ENCODE results near the gene CADPS2.
"Not testable (repeated sequence)": the region's sequence is repeated elsewhere in the genome, so short reads cannot be mapped to it uniquely, and the experiment has no call there.

CADPS2 gene

DNA sequence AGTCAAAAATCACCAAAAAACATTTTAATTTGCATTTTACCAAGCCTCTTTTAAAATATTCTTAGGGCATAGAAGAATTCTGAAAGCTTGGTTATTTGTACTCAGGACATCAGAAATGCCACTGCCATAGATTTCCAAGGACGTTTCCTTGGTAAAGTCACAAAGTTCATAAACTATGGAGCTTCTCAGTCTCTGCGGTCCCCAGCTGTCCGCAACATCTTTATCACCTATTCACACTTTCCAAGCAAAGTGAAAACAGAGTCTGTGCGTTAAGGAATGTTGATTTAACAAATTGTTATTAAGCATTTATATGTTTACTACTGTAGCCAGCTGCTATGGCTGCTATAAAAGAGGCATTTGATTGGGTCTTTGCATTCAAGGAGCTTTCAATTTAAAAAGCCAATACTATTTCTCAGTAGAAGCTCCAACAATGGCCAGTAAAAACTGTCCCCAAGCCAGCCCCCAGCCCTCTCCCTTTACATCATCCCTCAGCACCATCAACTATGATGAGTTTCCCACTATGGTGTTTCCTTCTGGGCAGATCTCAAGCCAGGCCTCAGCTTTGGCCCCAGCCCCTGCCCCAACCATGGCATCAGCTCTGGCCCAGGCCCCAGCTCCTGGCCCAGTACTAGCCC is 36.8 kb downstream of the CADPS2 start:
- DNase-seq = no peak

DNA sequence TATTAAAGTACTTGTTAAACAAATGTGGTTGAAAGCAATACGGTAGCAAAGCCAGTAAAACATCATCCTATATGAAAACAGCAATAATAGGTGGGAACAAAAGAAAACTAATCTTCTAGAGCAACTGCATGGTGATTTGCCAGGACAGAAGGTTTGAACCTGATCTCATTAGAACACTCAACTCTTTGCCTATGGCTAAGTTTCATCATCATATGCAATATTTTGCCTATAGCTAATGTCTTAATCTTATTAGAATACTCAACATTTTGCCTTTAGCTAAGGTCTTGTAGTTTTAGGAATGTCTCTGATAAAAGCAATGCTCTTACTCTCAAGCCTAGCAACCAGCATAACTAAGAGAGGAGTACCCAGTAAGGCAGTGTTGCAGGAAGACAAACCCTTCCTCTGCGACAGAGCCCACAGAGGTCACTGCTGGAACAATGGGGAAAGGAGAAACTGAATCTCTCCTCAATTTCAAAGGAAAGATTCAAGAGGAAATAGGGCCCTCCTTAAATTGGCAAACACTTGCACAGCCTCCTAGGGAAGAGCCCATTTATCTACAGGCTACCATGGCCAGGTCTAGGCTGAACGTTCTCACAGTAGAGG is 38.3 kb downstream of the CADPS2 start:
- DNase-seq = no peak

GRCh38 chr7:122846591-122846990 is 39.7 kb downstream of the CADPS2 start:
- peak; percentile 76 for DNase-seq

GRCh38 chr7:122845286-122845685 is 41.0 kb downstream of the CADPS2 start:
- DNase-seq = no peak

DNA sequence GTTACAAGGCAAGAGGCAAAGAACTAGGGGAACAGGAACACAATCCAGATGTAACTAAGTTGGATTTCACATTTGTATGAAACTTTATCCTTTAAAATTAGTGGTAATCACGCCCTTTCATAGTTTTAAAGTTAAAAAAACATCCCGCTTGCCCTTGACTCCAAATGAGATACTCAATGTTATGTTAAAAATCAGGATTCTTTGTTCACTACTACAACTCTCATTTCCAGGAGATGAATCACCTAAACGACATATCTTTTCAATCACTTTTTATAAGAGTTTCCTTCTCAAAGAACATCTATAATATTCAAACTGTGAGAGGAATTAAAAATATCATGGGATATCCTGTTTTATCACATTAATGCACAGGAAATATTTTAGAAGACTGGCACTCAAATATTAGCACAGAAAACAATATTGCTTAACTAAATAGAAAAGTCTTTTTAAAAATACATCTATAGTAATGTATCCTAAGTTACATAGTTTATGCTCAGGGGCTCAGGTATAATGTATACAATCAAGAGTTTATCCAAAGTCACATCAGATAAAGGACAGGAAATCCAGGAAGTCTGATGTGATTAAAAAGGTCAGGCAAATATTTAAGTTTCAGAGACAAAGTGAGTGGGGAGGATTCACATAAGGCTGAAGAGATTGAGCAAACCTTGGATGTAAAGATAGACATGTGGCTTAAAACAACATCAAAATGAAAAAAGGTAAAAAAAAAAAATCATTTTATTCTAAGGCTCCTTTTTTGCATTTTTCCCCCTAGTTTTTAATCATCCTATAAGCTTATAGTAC is 41.9 kb downstream of the CADPS2 start:
- DNase-seq = no peak

- no peak for DNase-seq
Measured at GRCh38 chr7:122842971-122843370, 43.3 kb downstream of the CADPS2 start.

DNA sequence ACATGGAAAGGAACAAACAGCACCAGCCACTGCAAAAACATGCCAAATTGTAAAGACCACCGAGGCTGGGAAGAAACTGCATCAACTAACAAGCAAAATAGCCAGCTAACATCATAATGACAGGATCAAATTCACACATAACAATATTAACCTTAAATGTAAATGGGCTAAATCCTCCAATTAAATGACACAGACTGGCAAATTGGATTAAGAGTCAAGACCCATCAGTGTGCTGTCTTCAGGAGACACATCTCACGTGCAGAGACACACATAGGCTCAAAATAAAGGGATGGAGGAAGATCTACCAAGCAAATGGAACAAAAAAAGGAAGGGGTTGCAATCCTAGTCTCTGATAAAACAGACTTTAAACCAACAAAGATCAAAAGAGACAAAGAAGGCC is 50.0 kb downstream of the CADPS2 start:
- DNase-seq = not testable (repeated sequence)

DNA sequence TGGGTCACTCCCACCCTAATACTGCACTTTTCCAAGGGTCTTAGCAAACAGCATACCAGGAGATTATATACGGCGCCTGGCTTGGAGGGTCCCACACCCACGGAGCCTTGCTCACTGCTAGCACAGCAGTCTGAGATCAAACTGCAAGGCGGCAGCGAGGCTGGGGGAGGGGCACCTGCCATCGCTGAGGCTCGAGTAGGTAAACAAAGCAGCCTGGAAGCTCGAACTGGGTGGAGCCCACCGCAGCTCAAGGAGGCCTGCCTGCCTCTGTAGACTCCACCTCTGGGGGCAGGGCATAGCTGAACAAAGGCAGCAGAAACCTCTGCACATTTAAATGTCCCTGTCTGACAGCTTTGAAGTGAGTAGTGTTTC is 51.7 kb downstream of the CADPS2 start:
- DNase-seq = not testable (repeated sequence)

DNA sequence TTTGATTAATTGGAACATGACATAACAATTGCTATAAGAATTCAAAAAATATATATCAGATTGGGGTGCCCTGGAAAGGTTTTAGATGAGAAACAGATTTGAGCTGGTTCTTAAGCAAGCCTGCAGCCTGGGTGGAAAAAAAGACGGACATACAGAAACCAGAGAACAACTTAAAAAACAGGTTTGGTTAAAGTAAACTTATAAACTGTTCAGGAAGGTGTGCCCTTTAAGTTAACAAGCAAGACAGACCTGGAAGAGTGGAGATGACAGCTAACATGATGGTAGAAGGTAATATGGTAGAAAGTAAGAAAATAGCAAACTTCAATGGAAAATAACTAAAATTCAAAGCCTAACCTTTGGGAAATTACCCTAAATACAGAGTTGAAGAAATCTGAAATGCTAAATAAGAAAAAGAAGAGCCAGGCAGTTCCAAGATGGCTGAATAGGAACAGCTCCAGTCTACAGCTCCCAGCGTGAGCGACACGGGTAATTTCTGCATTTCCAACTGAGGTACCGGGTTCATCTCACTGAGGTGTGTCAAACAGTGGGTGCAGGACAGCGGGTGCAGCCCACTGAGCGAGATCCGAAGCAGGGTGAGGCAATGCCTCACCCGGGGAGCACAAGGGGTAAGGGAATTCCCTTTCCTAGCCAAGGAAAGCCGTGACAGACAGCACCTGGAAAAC is 52.2 kb downstream of the CADPS2 start:
- no peak for DNase-seq

DNA sequence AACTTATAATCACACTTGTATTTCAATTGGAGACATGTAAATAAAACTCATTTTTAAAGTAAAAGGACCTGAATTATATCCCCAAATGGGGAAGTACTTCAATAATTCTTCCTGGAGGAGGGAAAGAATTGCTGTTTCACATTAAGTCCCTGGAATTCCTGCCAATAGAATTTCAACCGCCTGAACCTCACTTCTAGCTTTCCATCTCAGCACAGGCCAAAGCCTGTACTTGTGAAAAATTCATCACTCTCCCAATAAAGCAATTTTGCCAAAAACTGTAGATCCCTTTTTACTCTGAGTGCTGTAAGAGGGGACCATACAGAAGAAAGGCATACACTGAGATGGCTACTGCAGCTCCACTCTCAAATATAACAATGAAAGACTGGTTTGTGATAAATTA is 54.8 kb downstream of the CADPS2 start:
- no peak for DNase-seq

DNA sequence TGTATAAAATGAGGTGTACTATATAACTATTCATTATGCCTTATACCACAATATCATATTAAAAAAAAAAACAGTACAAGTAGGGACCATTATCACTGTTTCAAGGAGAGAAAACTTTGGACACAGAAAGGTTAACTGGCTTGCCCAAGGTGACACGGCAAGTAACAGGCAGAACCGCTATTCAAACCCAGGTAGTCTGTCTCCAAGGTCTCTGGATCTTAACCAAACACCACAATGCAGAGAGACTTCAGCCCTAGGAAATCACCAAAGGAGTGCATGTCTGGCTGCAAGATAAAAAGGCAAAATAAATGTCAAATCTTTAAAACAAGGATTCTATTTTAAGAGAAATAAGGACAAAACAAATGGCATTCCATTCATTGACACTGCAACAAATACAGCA is 56.3 kb downstream of the CADPS2 start:
- no peak for DNase-seq

- DNase-seq = no peak
Measured at GRCh38 chr7:122827763-122828162, 58.5 kb downstream of the CADPS2 start.

- no peak for DNase-seq
Measured at GRCh38 chr7:122813845-122814244, 72.4 kb downstream of the CADPS2 start.

- no peak for DNase-seq
Measured at GRCh38 chr7:122803851-122804250, 82.4 kb downstream of the CADPS2 start.

- peak; percentile 55 for DNase-seq
Measured at GRCh38 chr7:122803323-122803722, 82.9 kb downstream of the CADPS2 start.

DNA sequence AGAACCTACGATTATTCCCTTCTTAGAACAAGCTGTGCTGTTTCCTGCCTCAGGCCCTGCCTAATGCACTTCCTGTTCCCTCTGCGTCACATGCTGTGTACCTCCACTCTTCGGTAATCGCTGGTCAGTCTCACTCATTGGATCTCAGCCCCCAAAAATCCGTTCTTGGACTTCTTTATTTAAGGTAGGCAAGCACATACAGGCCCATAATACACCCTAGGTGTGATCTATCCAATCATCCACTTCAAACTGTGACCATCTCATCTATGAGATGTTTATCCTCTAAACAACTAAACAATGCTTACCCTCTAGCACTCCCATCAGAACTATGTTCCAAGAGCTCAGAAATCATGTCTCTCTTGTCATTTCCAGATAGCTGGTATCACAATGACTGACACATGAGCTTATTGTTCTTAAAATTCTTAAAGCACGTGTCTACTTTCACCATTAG is 83.9 kb downstream of the CADPS2 start:
- no peak for DNase-seq

DNA sequence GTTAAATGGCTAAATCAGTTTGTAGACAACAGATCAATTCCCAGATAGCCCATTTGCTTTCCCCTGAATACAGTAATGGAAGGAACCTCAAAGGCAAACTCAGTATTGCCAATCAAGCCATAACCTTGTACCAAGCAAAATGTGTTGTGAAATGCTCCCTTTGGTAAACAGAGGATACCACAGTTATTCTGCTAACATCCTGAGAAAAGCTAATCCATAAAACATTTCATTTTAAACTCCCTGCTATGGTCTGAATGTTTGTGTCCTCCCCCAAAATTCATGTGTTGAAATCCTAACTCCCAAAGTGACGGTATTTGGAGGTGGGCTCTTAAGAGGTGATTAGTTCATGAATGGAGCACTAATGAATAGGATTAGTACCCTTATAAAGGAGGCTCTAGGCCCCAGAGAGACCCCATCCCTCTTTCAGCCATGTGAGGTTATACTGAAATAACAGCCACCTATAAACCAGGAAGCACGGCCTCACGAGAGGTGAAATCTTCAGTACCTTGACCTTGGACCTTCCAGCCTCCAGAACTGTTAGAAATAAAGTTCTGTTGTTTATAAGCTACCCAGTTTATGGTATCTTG is 94.2 kb downstream of the CADPS2 start:
- DNase-seq = no peak

DNA sequence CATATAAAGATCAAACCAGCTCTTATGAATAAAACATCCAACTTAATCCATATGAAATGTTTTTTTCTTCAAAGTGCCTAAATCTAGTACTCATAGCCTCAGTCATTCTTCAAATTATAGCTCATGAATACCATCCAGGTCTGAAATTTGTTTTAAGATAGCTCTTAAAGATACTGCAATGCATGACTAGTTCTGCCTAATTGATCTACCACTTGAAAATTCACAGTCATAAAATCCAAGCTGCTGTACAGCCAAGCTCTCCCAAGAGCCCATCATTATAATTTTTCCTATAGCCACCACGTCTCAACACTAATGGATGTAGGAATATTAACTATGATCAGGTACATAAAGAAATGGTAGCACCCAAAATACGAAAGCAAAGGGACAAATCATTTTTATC is 95.7 kb downstream of the CADPS2 start:
- no peak for DNase-seq

DNA sequence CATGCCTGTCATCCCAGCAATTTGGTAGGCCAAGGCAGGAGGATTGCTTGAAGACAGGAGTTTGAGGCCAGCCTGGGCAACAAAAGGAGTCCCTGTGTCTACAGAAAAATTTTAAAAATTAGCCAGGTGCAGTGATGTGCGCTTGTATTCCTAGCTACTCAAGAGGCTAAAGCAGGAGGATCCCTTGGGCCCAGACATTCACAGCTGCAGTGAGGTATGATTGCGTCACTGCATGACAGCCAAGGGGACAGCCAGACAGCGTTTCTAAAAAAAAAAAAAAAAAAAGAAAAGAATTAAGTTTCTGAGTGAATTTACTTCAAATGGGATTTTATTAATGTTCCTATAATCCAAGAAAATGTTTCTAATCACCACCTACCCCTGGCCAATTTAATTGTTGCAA is 96.1 kb downstream of the CADPS2 start:
- no peak for DNase-seq

GRCh38 chr7:122789156-122789555 is 97.1 kb downstream of the CADPS2 start:
- no peak for DNase-seq

GRCh38 chr7:122770686-122771335 is 115.4 kb downstream of the CADPS2 start:
- DNase-seq = no peak

- DNase-seq = no peak
Measured at GRCh38 chr7:122768827-122769226, 117.4 kb downstream of the CADPS2 start.

- no peak for DNase-seq
Measured at GRCh38 chr7:122767339-122767738, 118.9 kb downstream of the CADPS2 start.

Data from RPMI8226 (cell line).